Spleen (tissue), 7 donors: ENCODE results near the gene PKN1.
"Not testable (repeated sequence)": the region's sequence is repeated elsewhere in the genome, so short reads cannot be mapped to it uniquely, and the experiment has no call there.

Experiments used
- POLR2A ChIP-seq, 3 donors: fragments of 450-650 bp; IDR thresholded peaks; one replicate each; pipeline ENCODE4 v1.5.1; 2017; ENCODE audit warnings: antibody characterized with exemption in 3 of 3, mild to moderate bottlenecking in 1 of 3
- POLR2AphosphoS5 ChIP-seq, 3 donors: sonication (generic); formaldehyde crosslinking; IDR thresholded peaks; one replicate each; pipeline ENCODE4 v1.5.1; 2017; ENCODE audit warnings: antibody characterized with exemption in 3 of 3
- TF ChIP-seq, protein P1 (sequence below), 11 experiments: fragments of 200-600 bp in 7 of 11; fragments of 450-650 bp in 4 of 11; sonication (generic) in 4 of 11; IDR thresholded peaks in 8 of 11; conservative IDR thresholded peaks in 3 of 11; 1 replicate in 7 of 11; 2 replicates in 4 of 11; pipeline versions ENCODE4 v1.4.0 to v1.8.0; 2016 to 2021; ENCODE audit warnings: antibody characterized with exemption in 11 of 11, inconsistent platforms in 4 of 11, mild to moderate bottlenecking in 1 of 11
- donor health status: DM: no; HTN: no; CAD: no; lungs with moderate emphysema.
- donor health status: DM: no; HTN: no; CAD: no.
- donor health status: DM: no; HTN: no; CAD: no.

DNA sequence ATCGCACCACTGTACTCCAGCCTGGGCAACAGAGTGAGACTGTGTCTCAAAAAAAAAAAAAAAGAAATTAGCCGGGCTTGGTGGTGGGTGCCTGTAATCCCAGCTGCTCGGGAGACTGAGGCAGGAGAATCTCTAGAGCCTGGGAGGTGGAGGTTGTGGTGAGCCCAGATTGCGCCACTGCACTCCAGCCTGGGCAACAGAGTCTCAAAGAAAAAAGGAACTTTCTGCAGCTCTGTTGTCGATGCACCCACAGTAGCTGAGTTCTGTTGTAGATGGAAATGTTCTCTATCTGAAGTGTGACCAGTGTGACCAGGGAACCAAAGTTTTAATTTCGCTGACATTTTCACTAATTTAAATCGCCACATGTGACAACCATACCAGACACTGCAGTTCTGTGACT is 29.3 kb downstream of the PKN1 start:
- TF ChIP-seq, protein P1, sequence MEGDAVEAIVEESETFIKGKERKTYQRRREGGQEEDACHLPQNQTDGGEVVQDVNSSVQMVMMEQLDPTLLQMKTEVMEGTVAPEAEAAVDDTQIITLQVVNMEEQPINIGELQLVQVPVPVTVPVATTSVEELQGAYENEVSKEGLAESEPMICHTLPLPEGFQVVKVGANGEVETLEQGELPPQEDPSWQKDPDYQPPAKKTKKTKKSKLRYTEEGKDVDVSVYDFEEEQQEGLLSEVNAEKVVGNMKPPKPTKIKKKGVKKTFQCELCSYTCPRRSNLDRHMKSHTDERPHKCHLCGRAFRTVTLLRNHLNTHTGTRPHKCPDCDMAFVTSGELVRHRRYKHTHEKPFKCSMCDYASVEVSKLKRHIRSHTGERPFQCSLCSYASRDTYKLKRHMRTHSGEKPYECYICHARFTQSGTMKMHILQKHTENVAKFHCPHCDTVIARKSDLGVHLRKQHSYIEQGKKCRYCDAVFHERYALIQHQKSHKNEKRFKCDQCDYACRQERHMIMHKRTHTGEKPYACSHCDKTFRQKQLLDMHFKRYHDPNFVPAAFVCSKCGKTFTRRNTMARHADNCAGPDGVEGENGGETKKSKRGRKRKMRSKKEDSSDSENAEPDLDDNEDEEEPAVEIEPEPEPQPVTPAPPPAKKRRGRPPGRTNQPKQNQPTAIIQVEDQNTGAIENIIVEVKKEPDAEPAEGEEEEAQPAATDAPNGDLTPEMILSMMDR (IDR thresholded peaks at IDR 0.05 in 8 of 11, conservative IDR thresholded peaks at IDR 0.05 in 3 of 11) = not testable (repeated sequence)
- not testable (repeated sequence) for TF ChIP-seq POLR2A, POLR2AphosphoS5 (IDR thresholded peaks at IDR 0.05)
